AG09319 (cell line): ENCODE results near the gene SF3A1.

Experiments used
- DNase-seq: peaks from one replicate; pipeline ENCODE4 v3.0.0-alpha.2; 2010; ENCODE audit warnings: low read depth; ENCODE audit errors: extremely low read depth
- CTCF ChIP-seq: IDR thresholded peaks from 2 replicates; pipeline ENCODE4 v1.5.1; 2011; ENCODE audit warnings: low read depth, mild to moderate bottlenecking, inconsistent platforms, low read length, moderate library complexity

SF3A1 gene

GRCh38 chr22:30288419-30289140, 68.1 kb downstream of the SF3A1 start:
- no peak for TF ChIP-seq CTCF

GRCh38 chr22:30287648-30288418, 68.9 kb downstream of the SF3A1 start:
- TF ChIP-seq CTCF = peak; percentile 51

More at GRCh38 chr22:30288419-30289140, 68.1 kb downstream of the SF3A1 start:
- no peak for DNase-seq

DNA sequence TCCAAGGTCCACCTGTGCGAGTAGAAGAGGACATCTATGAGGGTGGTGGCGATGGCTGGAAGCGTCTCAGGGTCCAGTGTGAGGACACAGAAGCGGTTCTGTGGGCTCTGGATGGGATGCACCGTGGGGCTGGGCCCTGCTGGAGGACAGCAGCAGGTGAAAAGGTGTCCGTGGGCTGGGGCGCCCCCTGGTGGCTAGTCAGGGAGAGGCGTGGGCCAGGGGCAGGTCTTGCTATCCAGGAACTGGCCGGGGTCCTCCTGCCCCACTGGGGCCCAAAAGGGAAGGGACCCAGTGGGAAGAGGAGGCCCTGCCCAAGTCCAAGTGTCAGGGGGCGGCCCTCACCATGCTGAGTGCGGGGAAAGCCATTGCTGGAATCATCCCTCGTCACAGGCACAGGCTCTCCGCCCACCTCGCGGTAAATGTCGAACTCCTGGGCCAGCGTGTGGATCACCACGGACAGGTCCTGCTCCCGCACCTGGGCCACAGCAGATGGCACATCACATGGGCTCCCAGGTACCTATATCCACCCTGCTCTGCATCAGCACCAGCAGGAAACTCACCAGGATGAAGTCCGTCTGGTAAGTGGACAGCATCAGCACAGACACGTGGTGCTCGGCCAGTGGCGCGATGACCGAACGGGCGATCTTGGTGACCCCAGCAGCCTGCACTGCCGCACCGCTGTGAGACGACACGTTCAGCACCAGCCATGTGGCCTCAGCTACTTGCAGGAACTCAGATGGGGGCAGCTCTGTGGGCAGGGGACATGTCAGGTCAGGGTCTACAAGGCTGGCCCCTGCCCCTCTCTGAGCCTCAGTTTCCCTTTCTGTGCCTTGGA, 69.7 kb downstream of the SF3A1 start:
- TF ChIP-seq CTCF = peak; percentile 81
- DNase-seq = no peak

More at GRCh38 chr22:30287648-30288418, 68.9 kb downstream of the SF3A1 start:
- peak; percentile 87 for DNase-seq

GRCh38 chr22:30286331-30286730, 70.4 kb downstream of the SF3A1 start:
- TF ChIP-seq CTCF = no peak
- no peak for DNase-seq

DNA sequence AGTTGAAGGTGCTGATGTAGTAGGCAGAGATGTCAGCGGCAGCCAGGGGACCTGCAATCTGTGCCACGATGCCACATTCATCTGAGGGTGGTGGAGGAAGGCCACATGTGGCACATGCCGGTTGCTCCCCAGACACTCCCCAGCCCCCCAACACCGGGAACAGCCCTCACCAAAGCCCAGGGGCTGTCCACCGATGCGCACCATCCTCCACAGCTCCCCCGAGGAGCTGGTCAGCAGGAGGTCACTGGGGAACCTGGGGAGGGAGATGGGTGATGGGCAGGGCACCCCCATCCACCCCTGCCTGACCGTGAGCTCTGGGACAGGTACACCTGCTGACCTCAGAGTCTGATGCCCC, 70.9 kb downstream of the SF3A1 start:
- no peak for DNase-seq
- no peak for TF ChIP-seq CTCF

- no peak for TF ChIP-seq CTCF
- DNase-seq = no peak
Measured at GRCh38 chr22:30285176-30285845, 71.4 kb downstream of the SF3A1 start.
